Adrenal gland (tissue), 12 donors: ENCODE data around the gene PRPF18. TPM values are rescaled to one million over a fixed set of nuclear protein-coding genes. Genes with fewer than 3 reads are reported as not detected.
A peak's percentile ranks its signal among the peaks of the same experiment; 100 is the strongest.

Experiments used
- DNase-seq, 7 donors: peaks; one replicate each; pipeline ENCODE4 v3.0.0-alpha.2; 2019 to 2020
- H3K27ac ChIP-seq, 5 donors: fragments of 200-600 bp; sonication (generic) in 4 of 5; 1 replicate in 3 of 5; 2 replicates in 2 of 5; pipeline versions ENCODE4 v1.5.1 to v1.8.0; 2016 to 2020; ENCODE audit warnings: mild to moderate bottlenecking in 1 of 5
- H3K27me3 ChIP-seq: fragments of 200-600 bp; 2 replicates; pipeline ENCODE4 v1.8.0; 2021
- H3K36me3 ChIP-seq, 2 donors: fragments of 200-600 bp; replicated peaks in 1 of 2; 1 replicate in 1 of 2; 2 replicates in 1 of 2; pipeline versions ENCODE4 v1.5.1 to v1.8.0; 2018 to 2022
- H3K4me1 ChIP-seq, 2 donors: fragments of 200-600 bp; replicated peaks in 1 of 2; 1 replicate in 1 of 2; 2 replicates in 1 of 2; pipeline versions ENCODE4 v1.5.1 to v1.8.0; 2018 to 2021
- H3K4me3 ChIP-seq, 4 donors: fragments of 200-600 bp; sonication (generic) in 3 of 4; one replicate each; pipeline ENCODE4 v1.5.1; 2016 to 2018
- H3K9me3 ChIP-seq, 3 donors: fragments of 200-600 bp; sonication (generic) in 1 of 3; replicated peaks in 1 of 3; 1 replicate in 2 of 3; 2 replicates in 1 of 3; pipeline versions ENCODE4 v1.5.1 to v1.8.0; 2016 to 2021
- CTCF ChIP-seq, 6 experiments: fragments of 450-650 bp in 4 of 6; fragments of 200-600 bp in 2 of 6; sonication (generic) in 1 of 6; IDR thresholded peaks; 1 replicate in 5 of 6; 2 replicates in 1 of 6; pipeline versions ENCODE4 v1.5.1 to v1.8.0; 2016 to 2021; ENCODE audit warnings: antibody characterized with exemption in 6 of 6, mild to moderate bottlenecking in 2 of 6, moderate library complexity in 1 of 6
- POLR2A ChIP-seq, 2 donors: fragments of 450-650 bp; IDR thresholded peaks; one replicate each; pipeline ENCODE4 v1.6.1; 2017; ENCODE audit warnings: antibody characterized with exemption in 2 of 2, mild to moderate bottlenecking in 2 of 2, moderate library complexity in 1 of 2
- WGBS, 4 donors: extraction: QIAGEN DNeasy Blood & Tissue Kit in 2 of 4; methylation state at CpG; one replicate each; pipeline versions ENCODE4 v1.1.5 to v1.1.7; 2013 to 2017; 5-methylcytosine and 5-hydroxymethylcytosine counted together
- intact Hi-C, 2 donors: fragments of 100-400 bp; cut with DNase I; formaldehyde crosslinking; loops; one replicate each; pipeline versions ENCODE4 v1.14.1 to v1.15.0; 2022 to 2023
- polyA plus RNA-seq, 3 donors: library from polyadenylated mRNA; stranded (reverse); fragments of 200-250 nt in 2 of 3; fragments of 350-450 nt in 1 of 3; fragmentation: Illumina TruSeq in 1 of 3; extraction: RNeasy Lipid Tissue Mini Kit (QIAGEN cat#74804) in 1 of 3; gene quantifications; one replicate each; pipeline ENCODE4 v1.2.3, GENCODE V29; 2013 to 2014
- total RNA-seq, 9 donors: library from RNA; depleted of rRNA in 4 of 9; stranded (reverse); fragments of >200 nt in 4 of 9; fragments of 120-200 nt in 1 of 9; fragmentation: NEBNext Ultra II Directional in 1 of 9; extraction: Animal tissue kit (Norgen Biotek cat#: 25700) in 1 of 9; gene quantifications; one replicate each; pipeline versions ENCODE4 v1.1.0 to v1.2.4, GENCODE V29; 2013 to 2023
- donor health status: healthy with polysubstance abuse.
- donor health status: Bipolar disorder and iron deficiency.
- donor health status: DM: yes; HTN: yes; CAD: no.
- donor health status: DM: no; HTN: no; CAD: no.
- donor health status: DM: no; HTN: no; CAD: no.
- donor health status: DM: yes; HTN: yes; CAD: no.

PRPF18 gene
- total and polyA plus RNA-seq, 12 donors = 4.9 to 36.7 (median 18.9) TPM

GRCh38 chr10:13658871-13659685 lies 72.3 kb downstream of the PRPF18 start:
- peaks cover 0 to 25% of the 10 kb centered on the region in 2 donors for H3K36me3 ChIP-seq
- no peaks in the 10 kb centered on the region for H3K9me3 ChIP-seq
- intact Hi-C loops = loop anchor here in 1 of 2 donors (2.0 kb wide), 1 partner anchor 120 kb away; no protein-coding TSS in a partner anchor
- peak overlapping the region in 2 of 5 donors; percentile 17 to 34 for H3K27ac ChIP-seq
- TF ChIP-seq POLR2A (IDR thresholded peaks at IDR 0.05) (no peak), CTCF (IDR thresholded peaks at IDR 0.05) (no peak)
- 56 to 65% (median 62%) methylated on average over 15 to 21 of the region's 21 CpGs for WGBS, 4 donors
- peaks cover 0 to 10% of the 10 kb centered on the region in 2 donors for H3K4me1 ChIP-seq
- no peaks in the 10 kb centered on the region for H3K27me3 ChIP-seq
- DNase-seq = peak; percentile 22 to 58 (median 37)
- no peak overlapping the region for H3K4me3 ChIP-seq

- Histone ChIP-seq H3K9me3 (no peaks in the 10 kb centered on the region), H3K36me3 (peaks cover 0 to 22% of the 10 kb centered on the region in 2 donors), H3K27ac (peak overlapping the region in 1 of 5 donors; percentile 34), H3K4me3 (no peak overlapping the region), H3K4me1 (peaks cover 0 to 10% of the 10 kb centered on the region in 2 donors), H3K27me3 (no peaks in the 10 kb centered on the region)
- intact Hi-C loops = loop anchor here (2.0 to 5.0 kb wide), 2 partner anchors 117 to 119 kb away; no protein-coding TSS in a partner anchor
- TF ChIP-seq POLR2A (IDR thresholded peaks at IDR 0.05) = no peak
- peak; percentile 63 to 85 (median 74) for TF ChIP-seq CTCF (IDR thresholded peaks at IDR 0.05)
- 26 to 34% (median 29%) methylated on average over 13 to 19 of the region's 19 CpGs for WGBS, 4 donors
- peak; percentile 36 to 75 (median 47) for DNase-seq
These were observed 73.3 kb downstream of the PRPF18 start for GRCh38 chr10:13659887-13660550.

GRCh38 chr10:13660551-13660920 lies 73.8 kb downstream of the PRPF18 start:
- no peak for TF ChIP-seq CTCF (IDR thresholded peaks at IDR 0.05)
- TF ChIP-seq POLR2A (IDR thresholded peaks at IDR 0.05) = no peak
- Histone ChIP-seq H3K27me3 (no peaks in the 10 kb centered on the region), H3K4me1 (peaks cover 0 to 10% of the 10 kb centered on the region in 2 donors), H3K36me3 (peaks cover 0 to 19% of the 10 kb centered on the region in 2 donors), H3K27ac (no peak overlapping the region), H3K4me3 (no peak overlapping the region), H3K9me3 (no peaks in the 10 kb centered on the region)
- no peak for DNase-seq
- intact Hi-C loops = loop anchor here in 1 of 2 donors (5.0 kb wide), 1 partner anchor 117 kb away; no protein-coding TSS in a partner anchor
- WGBS, 4 donors = 59 to 78% (median 64%) methylated on average over 6 to 7 of the region's 7 CpGs

GRCh38 chr10:13661256-13661655 lies 74.5 kb downstream of the PRPF18 start:
- H3K27ac ChIP-seq = no peak overlapping the region

More at GRCh38 chr10:13661256-13661655, 74.5 kb downstream of the PRPF18 start:
- 57 to 75% (median 69%) methylated on average over 7 to 8 of the region's 8 CpGs for WGBS, 4 donors
- no peaks in the 10 kb centered on the region for H3K27me3 ChIP-seq
- intact Hi-C loops = loop anchor here in 1 of 2 donors (5.0 kb wide), 1 partner anchor 116 kb away; no protein-coding TSS in a partner anchor
- peaks cover 0 to 22% of the 10 kb centered on the region in 2 donors for H3K36me3 ChIP-seq
- H3K4me1 ChIP-seq = peaks cover 0 to 10% of the 10 kb centered on the region in 2 donors
- no peak for DNase-seq
- H3K4me3 ChIP-seq = no peak overlapping the region
- no peak for TF ChIP-seq CTCF (IDR thresholded peaks at IDR 0.05)
- no peak for TF ChIP-seq POLR2A (IDR thresholded peaks at IDR 0.05)
- no peaks in the 10 kb centered on the region for H3K9me3 ChIP-seq
